TTC549 (cell line): Measurements from ENCODE around the gene ERG.

ENCODE experiments used
- FAIRE-seq: peaks from 2 replicates; lab custom pipeline; 2012; peaks lifted over from hg19 to GRCh38; lab: Jason Lieb, UNC

Gene ERG

DNA sequence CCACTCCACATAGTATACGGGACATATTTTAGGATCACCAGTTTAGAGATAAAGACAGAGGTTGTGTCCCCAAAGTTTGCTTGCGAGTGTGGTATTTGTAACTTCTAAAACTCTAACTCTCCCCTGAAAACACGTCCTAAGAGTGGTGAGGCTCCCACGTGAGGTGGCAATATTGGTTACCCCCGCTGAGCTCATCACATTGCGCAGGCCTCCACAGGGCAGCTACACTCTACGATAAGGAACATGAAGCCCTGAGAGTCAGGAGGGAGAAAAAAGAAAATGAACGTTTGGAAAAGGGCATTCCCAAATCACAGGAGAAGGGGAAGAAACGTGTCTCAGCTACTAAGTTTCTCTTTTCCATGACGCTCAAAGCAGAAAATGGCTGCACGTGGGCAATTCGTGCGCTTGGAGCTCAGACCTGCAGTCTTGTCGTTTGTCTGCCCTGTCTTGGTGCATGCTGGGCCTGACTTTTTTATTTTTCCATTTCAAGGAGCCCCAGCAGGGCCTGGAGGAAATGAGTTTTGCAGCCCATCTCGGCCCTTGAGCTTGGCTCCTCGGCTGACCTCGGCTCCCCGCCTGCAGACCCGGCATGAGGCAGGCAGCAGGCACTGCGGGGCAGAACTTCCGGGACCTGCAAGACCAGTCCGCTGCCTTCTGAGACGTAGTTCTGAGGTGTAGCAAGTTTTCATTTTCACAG, 25.7 kb downstream of the ERG start:
- no peak for FAIRE-seq

DNA sequence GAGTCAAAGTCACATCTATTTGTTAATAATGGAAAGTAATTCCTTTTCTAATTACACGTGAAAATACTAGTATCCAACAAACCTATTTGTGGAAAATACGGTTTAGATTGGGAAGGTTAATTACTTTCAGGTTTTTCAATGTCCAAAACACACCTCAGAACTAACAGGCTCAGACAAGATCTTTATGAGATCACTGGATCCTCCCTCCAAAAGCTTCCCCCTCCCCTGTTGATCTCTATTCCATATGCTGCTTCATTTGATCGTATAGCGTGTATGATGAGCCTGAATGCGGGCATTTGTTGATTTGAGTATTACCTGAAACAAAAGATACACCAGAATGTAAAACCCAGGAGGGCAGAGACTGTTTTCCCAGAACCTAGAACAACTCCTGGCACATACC, 26.5 kb downstream of the ERG start:
- FAIRE-seq: no peak

DNA sequence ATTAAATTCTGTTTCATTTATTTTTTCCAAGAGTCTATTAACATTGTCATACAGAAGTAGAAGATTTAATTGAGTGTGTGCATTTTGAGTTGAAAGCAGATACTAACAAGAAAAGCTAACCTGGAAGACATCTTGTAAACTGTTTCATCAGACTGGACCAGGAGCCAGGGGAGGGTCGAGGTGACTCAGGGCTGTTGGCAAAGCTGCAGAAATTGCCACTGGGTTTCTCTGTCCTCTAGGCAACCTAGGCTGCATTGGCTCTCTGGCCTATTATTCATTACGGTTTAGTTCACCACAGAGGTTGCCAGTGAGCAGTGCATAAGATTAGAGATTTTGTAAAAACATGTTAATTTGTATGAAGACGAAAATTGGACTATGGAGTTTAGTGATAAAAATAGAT, 27.5 kb downstream of the ERG start:
- FAIRE-seq: no peak

DNA sequence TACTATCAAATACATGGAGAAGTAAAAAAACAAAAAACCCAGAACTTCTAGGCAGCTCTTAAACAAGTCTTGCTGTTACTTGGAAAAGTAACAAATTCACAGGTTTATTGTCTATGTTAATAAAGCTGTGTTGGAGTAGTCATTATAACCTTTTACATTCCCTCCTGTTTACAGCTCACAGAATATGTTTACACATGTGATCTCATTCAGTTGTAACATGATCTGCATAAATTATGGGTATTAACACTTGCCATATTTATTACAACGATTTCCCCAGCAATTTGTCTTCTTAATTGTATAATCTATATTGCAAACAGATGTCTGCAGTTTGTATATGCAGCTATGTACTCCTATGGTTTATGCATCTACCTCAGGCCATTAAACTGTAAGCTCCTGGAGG, 28.6 kb downstream of the ERG start:
- FAIRE-seq: no peak

DNA sequence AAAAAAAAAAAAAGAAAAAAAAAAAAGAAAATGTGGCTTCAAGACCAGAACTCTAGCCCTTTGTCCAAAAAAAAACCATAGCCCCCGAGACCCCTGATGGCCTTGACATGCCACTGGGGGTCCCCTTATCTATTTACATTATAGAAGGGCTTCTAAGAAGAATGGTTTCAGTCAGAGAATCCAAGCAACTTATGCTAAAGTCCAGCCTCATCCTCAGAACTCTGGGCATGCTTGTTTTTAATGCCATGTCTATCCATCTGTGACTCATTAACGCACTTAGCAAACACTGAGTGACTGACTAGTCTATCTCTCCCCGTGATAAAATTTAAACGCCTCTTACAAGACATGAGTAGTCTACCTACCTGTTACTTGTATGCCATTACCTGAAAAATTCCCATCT, 29.3 kb downstream of the ERG start:
- FAIRE-seq: no peak

DNA sequence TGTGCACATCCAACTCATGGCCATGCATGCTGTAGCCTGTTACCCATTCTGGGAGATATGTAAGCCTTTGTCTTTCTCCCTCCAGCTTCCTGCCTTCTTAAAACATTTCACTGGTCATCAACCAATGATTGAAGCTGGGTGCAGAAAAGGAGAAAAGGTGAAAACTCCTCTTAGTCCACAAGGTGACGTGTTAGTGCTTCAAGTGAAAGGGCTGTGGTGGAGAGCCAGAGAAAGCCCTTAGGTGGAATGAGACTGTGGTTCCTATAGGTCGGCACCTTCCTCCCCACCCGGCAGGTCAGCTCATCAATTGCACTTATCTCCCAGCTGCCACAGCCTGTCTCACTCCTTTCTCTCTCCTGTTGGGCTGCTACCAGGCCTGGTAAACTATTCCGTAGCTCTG, 30.4 kb downstream of the ERG start:
- FAIRE-seq: no peak

DNA sequence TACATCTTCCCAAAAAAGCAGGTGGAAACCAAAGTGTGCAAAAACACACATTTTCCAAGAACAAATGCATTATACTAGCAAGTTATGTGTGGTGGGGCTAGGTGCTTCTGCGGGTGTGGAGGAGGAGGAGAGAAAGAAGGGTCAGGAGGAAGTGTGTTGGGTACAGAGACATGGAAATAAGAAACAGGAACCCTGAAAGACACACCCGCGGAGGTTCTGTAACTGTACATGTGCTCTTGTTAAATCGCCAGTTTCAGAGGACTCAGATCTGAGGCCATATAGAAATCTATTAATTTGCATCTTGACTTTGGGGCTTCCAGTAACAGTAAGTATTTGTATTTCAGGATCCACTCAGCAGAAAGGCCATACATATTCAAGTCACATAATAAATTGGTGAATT, 30.9 kb downstream of the ERG start:
- FAIRE-seq: no peak

DNA sequence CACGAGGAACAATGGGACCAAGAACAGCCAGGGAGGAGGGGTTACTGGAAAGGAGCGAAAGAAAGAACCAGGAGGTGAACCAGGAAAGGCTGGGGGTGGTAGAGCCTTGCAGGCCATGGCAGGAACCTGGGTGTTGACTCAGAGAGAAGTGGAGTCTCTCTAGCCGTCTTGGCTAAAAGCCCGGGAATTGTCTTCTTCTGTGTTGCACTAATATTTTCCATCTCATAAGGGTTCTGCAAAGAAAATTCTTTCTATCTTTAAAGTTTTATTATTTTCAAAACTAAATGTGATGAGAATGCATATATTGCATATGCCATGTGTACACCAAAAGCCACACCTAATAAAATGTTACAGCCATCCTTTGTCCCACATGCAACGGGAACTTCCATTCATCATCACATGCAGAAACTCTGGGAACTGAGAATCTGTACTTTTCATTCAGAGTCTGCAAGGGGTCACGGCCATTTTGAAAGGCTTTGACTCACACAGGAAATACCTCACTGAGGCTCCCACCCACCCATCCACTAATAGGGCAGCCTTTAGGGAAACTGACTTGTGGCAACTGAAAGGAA, 38.0 kb downstream of the ERG start:
- FAIRE-seq: no peak

DNA sequence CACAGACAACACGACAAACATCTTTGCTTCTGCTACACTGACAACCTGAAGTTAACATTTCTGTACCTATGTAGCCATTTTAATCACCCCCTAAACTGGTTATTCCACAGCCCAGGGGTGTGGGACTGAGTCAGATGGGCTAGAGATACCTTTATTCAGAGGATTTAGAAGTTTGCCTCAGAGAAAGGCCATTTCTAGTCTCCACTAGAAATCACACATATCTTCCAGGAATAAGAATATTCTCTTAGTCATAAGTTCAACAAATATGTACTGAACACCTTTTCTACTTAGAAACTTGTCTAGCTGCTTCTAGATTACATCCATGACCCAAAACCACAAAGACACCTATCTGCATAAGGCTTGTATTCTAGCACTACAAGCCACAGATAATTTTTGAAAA, 38.8 kb downstream of the ERG start:
- FAIRE-seq: no peak

DNA sequence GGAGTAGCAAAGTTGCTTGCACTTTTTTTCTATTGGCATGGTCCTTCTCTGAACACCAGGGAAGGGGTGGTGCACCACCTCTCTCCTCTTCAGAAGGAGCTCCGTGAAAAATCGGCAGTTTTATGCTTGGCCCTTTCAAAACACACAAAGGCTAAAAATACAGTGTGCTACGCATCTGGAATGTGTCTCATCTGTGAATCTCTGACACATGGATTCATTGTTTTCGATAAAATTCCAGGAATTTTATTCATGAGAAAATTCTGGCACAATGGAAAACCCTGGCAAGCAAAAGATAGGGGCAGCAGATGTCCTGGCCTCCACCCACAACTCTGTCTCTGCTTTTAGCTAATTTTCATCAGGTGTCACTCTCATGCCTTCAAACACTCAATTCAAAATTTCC, 42.9 kb downstream of the ERG start:
- FAIRE-seq: no peak

DNA sequence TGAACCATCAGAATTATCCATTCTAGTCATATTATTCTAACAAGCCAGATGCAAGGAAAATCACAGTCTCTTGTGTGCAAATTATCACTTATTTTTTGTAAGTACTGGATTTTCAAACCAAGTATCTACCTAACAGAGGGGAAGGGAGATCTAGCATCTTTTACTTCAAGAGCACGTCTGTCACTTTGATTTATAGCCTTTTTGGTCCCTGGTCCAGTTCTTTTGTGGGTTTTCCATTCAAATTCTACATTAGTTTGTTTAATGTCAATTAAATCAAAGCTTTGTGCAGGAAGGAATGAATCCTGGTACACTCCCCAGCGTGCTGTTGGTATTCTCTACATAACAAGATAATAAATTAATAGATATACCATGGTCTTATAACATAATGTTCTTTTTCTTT, 43.6 kb downstream of the ERG start:
- FAIRE-seq: no peak

DNA sequence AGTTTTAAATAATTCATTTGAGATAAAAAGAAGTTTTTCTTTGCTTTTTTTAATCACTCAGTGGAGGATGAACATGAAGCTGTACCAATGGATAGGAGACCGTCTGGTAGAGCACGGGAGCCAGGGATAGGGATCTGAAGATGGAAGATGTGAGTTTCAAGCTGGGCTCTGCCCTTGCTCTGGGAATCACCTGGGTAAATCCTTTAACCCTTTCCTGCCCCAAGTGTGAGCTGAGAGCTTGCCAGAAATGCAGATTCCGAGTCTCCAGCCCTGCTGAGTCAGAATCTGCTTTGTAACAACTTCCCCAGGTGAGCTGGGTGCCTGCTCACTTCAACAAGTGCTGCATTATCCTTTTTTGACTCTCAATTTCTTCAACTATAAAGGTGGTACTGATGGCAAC, 44.1 kb downstream of the ERG start:
- FAIRE-seq: no peak

DNA sequence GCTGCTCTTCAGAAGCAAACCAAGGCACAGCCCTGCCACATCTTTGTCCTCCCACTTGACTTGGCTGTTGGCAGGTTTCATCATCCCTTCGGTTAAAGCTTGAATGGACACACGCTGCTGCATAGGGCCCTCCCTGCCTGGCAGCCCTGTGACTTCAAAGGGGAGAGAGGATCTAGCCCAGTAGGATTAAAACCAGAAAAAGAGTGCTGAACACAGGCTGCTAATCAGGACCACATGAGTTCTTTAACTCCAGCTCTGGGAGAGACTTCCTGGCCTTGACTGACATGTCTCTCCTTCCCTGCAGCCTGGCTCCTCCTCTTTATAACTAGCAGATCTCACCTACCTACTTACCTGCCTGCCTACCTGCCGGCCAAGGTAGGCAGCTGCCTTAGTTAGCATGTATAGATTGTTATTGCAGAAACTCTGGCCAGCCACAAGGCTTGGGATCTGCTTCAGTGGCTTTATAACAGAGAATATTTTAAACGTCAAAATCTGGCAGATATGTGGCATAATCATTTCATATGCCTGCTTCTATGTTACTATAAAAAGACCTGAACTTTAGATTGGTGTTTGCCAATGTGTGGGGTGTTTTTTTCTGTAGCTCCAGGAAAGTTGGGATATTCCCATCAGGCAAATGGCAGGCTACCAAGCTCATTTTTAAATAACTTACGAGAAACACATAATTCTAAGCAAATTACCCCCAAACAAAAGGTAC, 49.4 kb downstream of the ERG start:
- FAIRE-seq: no peak

DNA sequence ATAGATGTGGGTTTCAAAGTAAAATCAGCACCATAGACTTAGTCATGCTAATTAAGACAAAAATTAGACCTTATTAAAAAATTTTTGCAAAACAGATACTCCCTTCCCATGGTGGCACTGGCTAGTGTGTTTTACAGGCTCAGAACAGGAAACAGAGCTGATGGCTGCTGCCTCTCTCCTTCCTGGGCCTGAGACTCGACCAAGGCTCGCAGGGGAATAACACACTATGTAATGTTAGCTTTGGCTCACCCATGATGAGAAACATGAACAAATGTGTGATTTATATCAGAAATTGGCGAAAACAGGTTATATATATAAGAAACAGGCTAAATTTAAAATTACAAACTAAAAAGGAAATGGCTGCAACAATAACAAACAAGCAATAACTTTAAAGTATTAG, 50.7 kb downstream of the ERG start:
- FAIRE-seq: no peak

DNA sequence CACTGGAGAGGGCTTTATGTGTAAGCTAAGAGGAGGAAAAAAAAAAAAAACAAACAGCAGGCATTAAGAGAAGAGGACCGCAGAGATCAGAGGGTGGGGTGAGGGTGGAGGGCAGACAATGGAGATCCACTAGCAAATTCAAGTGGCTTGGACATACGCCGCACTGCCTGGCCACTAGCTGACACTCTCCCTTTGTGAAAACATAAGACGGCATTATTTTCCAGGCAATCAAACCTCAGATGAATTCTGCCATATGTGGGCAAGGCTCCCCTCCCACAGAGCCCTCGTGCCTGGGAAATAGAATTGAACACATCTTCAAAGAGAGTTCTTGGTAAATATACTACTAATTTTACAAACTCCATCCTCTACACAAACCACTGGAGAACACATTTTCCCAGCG, 53.6 kb downstream of the ERG start:
- FAIRE-seq: no peak

DNA sequence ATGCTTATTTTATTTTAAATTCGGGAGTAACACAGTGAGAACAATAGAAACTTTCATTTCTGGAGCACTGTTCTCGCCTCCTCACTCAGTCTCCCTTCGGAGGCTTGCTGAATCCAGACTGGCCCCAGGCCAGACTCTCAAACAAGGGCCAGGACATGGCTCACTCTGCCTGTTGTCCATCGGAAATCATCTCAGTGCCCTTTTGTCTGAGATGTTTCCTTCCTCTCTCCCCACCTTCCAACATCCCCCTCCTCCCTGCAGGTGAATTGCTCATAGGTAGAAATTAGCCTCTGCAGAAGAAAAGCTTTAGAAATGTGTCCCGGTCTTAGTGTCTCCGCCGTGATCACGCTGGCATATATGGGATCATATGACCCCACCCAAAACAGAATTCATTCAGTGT, 55.2 kb downstream of the ERG start:
- FAIRE-seq: no peak

DNA sequence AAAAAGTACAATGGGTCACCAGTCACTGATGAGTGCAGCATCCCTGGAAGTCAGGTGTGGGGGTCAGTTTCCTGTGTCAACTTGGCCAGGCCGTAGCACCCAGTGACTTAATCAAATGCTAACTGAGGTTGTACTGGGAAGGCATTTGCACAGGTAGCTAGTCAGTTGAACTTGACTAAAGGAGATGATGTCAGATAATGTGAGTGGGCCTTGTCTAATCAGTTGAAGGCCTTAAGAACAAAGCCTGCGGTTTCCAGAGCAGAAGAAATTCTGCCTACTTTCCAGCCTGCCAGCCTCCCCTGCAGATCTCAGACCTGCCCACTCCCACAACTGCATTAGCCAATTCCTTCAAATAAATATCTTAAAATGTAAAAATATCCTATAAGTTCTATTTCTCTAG, 57.1 kb downstream of the ERG start:
- no peak for FAIRE-seq

DNA sequence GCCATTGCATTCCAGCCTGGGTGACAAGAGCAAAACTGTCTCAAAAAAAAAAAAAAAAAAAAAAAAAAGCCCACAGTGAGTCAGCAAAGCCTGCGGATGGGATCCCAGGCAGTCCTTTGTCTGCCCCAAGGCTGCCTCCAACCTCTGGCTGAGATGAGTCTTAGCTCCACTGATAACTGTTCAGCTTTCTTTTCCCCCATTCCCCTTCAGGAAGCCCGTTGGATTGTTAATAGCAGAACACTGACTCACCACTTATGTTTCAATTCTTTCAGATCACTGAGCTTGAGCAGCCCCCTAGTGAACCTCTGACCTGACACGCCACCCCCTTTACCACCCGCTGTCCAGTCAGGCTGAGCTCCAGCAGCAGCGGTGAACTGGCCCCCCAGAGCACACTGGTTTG, 57.5 kb downstream of the ERG start:
- FAIRE-seq: no peak

DNA sequence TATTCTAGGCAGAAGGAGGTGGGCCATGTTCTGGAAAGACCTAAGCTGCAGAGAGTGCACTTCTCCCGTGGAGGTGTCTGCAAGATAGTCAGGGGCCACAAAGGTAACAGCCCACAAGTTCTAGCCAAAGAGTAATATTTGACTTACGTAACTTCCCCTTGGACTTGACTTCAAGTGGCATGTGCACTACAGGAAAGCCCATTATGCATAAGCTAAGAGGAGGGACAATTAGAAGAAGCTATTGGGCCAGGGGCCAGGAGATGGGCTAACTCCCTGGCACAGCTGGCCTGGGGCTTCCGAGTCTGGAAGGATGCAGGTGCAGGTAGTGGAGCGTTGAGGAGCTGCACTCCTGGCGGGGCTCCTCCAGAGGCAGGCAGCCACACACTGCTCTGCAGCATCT, 58.3 kb downstream of the ERG start:
- FAIRE-seq: no peak

DNA sequence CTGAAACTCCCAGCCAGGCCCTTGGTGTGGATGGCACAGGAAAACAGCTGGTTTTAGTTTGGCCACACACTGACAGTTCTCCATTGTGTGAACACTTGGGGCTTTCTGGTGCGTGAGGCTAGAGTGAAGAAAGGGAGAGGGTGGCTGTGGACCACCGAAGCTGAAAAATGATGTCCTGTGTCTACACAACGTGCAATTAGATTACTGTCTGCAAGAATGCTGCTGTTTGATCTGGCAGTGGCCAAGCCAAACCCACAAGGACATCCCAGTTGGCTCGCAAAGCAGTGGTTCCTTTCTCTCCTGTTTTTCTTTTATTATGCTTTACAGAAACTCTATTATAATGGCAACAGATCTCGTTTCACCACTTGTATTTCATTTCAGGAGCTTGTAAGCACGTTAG, 58.9 kb downstream of the ERG start:
- FAIRE-seq: no peak

DNA sequence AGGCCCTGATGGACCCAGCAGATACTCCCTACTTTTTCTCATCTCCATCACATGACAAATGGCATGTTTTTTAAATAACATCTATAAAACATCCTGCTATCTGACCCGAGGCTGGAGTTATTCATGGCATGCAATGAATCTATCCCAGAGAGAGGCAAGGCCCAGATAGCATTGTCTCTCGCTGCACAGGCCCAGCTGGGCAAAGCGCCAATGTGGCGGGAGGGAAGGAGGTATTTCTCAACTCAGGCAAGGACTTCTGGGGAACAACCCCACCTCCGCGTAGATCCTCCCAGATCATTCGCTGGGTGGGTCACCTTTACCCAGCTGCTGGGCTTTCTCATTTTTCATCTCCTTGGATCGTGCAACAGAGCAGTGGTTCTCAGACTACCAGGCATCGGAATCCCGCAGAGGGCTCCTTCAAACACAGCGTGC, 59.8 kb downstream of the ERG start:
- no peak for FAIRE-seq

DNA sequence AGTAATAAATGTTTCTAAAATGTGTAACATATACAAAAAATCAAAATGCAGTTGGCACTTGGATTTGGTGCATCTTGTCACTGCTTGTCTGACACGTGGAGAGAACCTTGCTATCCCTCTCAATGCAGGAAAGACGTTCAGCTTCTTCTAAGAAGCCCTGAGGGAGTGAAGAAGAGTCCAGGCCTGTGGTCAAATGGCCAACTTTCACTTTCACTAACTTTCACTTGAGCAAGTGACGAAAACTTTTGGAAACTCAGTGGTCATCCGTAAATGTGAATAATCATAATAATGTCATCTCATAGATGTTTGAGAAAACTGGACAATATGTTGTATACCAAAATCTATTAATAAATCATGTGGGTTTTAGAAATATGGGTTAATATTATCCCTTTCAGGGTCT, 61.9 kb downstream of the ERG start:
- no peak for FAIRE-seq

DNA sequence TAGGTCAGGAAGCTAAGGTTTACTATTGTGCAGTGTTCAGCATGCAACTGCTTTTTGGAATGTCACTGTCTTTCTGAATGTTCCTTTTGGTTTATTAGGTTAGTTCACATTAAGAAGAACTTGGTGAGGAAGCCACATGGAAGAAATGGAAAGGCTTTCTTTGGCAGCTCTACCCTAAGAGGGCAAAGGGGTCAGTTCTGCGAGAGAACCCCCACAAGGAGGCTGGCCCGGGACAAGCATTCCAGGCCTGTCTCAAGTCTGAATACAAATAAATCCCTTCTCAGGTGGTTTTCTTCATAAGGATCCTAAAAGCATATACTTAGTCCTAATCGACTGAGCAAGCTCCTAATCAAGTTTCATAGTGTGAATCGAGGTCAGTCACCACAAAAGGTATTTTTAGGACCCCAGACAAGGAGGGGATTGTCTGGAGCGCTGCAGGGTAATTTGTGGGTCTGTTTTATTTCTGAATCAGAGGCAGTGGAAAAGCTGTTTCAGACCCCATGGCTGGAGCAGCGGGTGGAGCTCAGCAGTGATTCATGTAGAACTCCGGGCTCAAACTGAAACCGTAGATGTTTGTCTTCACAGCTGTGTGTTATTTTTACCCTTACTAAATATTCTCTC, 63.3 kb downstream of the ERG start:
- FAIRE-seq: no peak

DNA sequence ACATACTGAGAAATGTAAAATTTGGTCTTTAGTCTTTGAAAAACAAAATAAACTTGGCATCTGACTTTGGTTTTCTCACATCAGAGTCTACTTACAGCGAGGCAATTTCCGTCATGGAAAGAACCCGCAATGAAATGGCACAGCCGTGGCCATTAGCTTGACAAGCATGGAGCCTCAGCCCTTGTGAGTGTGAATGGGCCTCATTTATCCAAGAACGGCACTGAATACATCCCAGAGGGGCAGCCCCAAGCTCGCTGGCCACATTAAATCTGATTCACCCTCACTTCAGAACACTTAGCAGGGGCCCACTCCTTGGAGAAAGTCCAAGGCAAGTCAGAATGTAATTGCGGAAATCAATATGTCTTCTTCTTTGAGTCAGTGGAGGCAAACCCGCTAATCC, 64.8 kb downstream of the ERG start:
- no peak for FAIRE-seq
